ENCODE results near the gene ZNF530.
A peak's percentile ranks its signal among the peaks of the same experiment; 100 is the strongest.

ZNF530 gene

GRCh38 chr19:57599761-57600383 is at the start of gene ZNF530:
ZNF530 (plus strand) TSS chr19:57599885; CDS start chr19:57604346, 4,461 bp downstream.
- peak; percentile 62 for DNase-seq

- DNase-seq = no peak
Observed at GRCh38 chr19:57552432-57552831, 47.3 kb upstream of the ZNF530 start.

- no peak for DNase-seq
Observed at GRCh38 chr19:57557659-57558058, 42.0 kb upstream of the ZNF530 start.

- no peak for DNase-seq
Observed at GRCh38 chr19:57558525-57558924, 41.2 kb upstream of the ZNF530 start.

DNA sequence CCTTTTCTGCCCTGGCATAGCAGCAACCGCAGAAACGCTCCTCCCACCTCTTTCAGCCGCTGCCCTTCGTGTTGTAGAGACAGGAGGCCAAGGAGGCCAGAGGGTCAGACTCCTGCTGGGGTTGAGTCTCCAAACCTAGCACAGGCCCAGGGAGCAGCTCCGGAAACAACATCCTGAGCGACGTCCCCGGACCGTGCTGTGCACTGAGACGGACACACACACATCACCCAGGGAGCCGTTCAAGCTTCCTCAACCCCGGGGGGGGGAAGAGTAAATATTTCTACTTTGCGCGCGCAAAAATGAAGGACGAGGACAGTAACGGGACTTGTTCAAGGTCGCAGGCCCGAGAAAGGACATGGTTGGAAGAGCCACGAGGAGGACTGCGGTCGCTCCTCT is 40.7 kb upstream of the ZNF530 start:
- DNase-seq = no peak

DNA sequence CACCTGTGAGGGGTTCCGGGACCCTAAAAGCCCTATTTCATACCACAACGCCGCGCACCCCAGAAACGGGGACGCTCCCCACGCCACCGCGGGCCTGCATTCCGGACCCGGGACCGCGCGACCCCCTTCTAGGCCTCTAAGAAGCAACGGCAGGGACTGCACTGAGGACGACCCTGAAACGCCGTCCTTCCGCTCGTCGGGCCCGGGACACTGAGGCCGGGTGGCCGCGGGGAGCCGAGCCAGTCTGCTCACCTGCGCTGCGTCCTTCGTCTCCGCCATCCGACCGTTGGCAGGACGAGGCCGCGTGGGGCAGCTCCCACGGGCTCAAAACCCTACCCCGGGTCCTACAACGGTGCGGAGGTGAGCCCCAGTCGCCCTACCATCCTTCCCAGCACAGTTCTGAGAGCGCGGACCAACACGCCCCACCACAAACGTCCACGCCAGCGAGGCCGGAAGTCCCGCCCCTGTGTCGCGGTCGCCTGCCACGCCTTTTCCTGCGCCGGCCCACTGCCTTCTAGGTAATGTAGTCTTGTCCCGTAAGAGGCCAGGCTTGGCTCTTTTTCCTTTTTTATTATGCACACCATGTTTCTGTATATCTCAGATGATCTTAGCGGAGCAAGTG is 40.2 kb upstream of the ZNF530 start, which contains the start of gene ZNF550:
Gene ZNF550, minus strand, starts transcription at position 460 of the 622 bp plus-strand sequence. Its CDS starts 181 bp downstream, at position 279.
- DNase-seq = peak; percentile 33

DNA sequence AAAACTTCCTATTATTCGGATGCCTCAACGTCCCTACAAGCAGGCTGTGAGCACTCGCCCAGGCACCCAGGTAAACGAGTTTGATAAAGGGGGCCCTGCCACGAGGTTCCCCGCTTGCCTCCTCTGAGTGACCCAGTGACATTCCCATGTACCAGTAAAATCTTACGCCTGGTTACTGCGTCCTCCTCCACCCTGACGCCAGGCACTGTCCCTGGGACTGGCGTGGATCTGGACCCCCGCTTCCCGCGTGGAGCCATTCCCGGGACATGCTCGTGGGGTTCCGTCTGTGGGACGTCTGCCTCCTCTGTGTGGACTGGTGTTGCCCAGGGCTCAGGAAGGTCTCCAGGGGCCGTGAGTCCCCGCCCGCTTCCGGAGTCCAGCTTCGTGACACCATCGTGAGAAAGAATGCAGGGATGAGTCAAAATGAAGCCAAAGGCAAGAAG is 39.6 kb upstream of the ZNF530 start:
- no peak for DNase-seq

DNA sequence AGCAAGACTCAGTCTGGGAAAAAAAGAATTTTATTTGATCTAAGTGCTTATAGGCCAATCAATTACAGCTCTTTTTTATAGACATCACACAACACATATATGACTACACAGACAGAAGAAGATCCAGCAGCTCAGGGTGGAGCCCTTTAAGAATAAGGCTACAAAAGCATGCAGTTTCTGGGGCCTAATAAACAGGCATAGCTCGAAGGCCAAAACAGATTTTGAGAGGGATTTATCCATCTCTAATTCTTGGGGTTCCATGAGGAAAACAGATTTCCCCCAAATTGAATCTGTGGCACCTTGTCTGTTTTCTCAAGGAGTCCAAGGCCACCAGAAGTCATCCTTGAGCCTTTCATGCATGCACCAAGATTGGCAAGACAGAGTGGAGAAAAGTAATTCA is 36.1 kb upstream of the ZNF530 start:
- DNase-seq = no peak

DNA sequence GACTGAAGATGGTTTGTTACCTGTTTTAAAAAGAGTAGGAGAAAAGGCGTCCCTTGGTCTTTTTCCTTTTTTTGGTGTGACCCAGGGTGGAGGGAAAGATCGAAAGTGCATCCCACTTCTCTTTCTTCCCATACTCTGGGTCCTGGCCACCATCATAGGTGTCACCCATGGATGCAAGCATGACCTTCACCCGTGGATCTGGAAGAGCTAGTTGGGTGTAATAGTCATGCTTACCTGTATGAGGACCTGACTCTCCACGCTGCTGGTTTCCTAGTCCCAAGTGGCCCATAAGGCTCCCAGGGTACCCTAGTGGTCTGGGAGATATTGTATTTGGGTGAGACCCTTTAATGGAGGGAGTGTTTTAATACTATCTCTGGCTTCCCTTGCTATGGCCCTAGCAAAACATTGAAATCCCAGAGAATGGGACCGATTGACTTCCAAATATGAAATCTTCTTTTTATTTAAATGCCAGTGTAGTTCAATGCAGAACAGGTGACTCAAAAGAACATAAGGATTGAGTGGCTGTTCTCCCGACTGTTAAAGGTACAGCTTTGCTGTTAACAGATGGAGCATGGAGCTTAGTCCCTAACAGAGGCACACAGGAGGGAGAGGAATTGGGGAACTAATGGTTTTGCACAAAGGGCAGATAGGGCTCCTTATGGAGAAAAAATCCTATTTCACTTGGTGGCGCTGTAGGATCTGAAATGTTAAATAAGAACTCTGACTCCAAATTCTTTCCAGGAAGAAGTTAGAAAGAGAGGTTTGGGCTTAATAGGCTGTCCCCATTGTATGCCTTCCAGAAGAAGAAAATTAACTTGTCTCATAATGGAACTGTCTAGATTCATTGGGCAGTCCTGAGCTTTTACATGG is 33.1 kb upstream of the ZNF530 start:
- no peak for DNase-seq

GRCh38 chr19:57570707-57571106 is 29.0 kb upstream of the ZNF530 start:
- no peak for DNase-seq

DNA sequence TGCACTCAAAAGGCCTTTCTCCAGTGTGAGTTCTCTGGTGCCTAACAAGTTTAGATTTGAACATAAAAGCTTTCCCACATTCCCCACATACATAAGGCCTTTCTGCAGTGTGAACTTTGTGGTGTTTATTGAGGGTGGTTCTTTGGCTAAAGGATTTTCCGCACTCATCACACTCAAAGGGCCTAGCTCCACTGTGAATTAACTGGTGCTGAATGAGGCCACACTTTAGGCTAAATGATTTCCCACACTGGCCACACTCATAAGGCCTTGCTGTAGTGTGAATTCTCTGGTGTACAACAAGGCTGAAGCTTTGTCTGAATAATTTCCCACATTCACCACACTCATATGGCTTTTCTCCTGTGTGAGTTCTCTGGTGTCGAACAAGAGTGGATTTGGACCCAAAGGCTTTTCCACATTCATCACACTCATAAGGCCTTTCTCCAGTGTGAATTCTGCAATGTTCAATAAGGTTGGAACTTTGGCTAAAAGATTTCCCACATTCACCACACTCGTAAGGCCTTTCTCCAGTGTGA is 27.2 kb upstream of the ZNF530 start:
- no peak for DNase-seq

DNA sequence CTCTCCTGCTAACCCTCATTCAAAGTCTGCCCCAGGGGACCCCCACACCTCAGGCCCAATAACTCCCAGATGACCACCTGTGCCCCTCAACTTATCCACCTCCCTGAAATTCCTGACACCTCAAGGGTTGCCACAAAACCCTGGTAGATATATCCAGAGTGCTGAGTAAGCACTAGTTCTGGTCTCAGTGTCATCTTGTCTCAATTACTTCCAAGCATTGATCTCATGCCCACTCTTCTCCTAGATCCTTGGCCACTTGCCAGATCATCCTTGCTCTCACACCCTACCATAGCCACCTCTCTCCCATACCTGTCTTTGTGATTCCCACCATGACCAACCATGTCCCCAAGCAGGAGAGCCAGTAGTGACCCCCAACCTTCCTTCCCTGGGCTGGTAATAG is 23.0 kb upstream of the ZNF530 start:
- no peak for DNase-seq

DNA sequence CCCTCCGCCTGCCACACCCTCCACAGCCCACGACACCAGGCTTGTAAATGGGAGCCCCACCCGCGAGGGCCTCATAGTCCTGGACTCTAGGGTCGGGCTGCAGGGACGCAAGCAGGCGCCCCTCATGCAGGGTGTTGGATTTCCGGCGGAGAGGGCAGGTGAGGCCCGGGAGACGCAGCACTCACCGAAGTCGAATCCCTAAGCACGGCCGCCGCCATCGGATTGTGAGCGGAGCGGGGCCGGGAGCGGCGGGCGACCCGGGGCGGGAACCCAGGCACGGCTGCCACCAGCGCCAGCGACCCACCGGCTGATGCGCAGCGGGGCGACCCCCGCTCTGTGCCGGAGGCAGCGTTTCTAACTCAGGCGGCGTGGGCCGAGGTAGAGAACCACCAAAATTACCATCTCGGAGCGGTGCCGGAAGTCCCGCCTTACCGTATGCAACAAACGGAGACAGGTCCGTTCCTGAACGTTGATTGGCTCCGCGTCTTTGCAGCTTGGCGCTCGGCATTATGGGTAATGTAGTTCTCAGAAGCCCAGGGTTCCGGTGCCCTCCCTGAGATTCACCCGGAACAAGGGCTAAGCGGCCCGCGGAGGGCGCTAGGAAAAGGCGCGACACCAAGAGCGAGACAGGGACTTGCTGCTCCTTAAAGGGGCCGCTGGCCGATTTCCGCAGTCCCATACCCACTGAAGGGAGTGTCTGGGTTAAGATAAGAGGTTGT is 21.0 kb upstream of the ZNF530 start, which contains the start of gene ZNF416:
Gene ZNF416, minus strand, starts transcription at position 425 of the 719 bp plus-strand sequence. Its CDS starts 207 bp downstream, at position 218.
- peak; percentile 96 for DNase-seq

DNA sequence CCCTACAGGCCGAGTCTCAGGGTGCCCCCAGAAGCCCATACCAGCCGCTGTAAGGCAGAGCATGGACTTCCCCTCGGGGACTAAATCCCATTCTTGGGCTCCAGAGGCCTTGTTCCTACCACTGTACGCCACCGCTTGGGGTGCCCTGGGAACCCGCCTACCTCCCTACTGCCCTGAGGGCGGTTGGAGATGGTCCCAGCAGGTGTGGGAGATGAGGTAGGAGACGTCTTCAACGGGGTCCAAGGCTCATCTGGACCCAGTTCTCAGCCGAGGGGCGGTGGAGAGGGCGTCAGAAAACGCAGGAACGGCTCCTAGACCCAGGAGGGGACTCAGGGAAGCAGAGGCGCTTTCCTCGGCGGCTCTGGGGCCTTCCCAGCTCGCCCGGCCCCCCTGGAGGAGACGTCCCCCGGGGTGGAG is 16.6 kb upstream of the ZNF530 start:
- no peak for DNase-seq

- peak; percentile 64 for DNase-seq
Observed at GRCh38 chr19:57583521-57584416, 15.9 kb upstream of the ZNF530 start, which contains the start of gene ZIK1. ZIK1 (plus strand) TSS chr19:57584145; CDS start chr19:57584357, 212 bp downstream.

DNA sequence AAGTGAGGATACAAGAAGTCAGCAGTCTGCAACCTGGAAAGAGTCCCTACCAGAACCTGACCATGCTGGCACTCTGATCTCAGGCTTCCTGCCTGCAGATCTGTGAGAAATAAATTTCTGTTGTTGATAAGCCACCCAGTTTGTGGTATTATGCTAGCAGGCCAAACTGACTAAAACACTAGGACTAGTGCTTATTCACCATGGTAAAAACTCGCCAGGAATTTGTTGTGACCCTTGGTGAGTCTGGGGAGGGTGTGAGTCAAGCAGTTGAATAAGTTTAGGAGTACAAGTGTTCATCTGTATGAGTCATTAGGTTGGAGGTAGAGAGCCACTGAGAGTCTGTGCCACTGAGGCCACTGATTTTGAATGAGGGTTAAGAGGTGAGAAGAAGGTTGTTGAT is 12.2 kb upstream of the ZNF530 start:
- DNase-seq = no peak

GRCh38 chr19:57599377-57599760 is 316 bp upstream of the ZNF530 start:
- DNase-seq = no peak

DNA sequence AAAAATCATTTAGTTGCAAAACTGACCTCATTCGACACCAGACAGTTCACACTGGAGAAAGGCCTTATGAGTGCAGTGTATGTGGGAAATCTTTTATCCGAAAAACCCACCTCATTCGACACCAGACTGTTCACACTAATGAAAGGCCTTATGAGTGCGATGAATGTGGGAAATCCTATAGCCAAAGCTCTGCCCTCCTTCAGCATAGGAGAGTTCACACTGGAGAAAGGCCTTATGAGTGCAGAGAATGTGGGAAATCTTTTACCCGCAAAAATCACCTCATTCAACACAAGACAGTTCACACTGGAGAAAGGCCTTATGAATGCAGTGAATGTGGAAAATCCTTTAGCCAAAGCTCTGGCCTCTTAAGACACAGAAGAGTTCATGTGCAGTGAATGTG is 7.2 kb downstream of the ZNF530 start:
- DNase-seq = no peak

DNA sequence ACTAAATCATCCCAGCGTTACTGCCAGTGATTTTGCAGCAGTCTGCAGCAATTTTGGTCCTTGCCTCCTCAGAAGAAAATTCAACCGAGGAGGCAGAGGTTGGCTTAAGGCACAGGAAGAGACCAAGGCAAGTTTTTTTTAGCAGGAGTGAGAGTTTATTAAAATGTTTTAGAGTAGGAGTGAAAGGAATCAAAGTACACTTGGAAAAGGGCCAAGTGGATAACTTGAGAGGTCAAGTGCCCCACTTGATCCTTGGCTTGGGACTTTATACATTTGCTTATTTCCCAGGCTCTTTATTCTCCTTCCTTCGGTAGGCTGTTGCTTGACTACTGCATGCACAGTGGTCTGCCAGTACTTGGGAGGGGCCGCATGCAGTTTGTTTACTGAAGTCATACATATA is 11.4 kb downstream of the ZNF530 start:
- DNase-seq = no peak

GRCh38 chr19:57613941-57614743 is 14.5 kb downstream of the ZNF530 start, which contains the start of gene ZNF134:
ZNF134 (plus strand) TSS chr19:57614242; CDS start chr19:57619469, 5,227 bp downstream.
- peak; percentile 77 for DNase-seq

Measured in NCI-H1436 treated with DMSO at 0.1 percent for 48 hours (cell line).